IMR-90 (cell line): ENCODE measurements around the gene FUBP1. TPM values are rescaled to one million over a fixed set of nuclear protein-coding genes. Genes with fewer than 3 reads are reported as not detected.

ENCODE experiments used
- ATAC-seq: fragments of 200-7000 bp; cut with Tn5 transposase; 2 replicates; pipeline ENCODE4 v1.9.1; 2020; ENCODE audit warnings: low read depth, mild to moderate bottlenecking, moderate library complexity
- BruUV-seq: library from RNA; stranded (reverse); fragments of 400-500 nt; replicated peaks from 2 replicates; lab custom pipeline; 2021; lab: Mats Ljungman, UMichigan
- CTCF ChIA-PET: fragments of 300-600 bp; formaldehyde crosslinking; extraction: SDS; loops from one replicate; lab custom pipeline; 2021; ENCODE audit warnings: antibody characterized with exemption; lab: Yijun Ruan, JAX
- POLR2A ChIA-PET: fragments of 300-600 bp; sonication (Branson Sonifier 250); formaldehyde crosslinking; loops from one replicate; lab custom pipeline; 2022; ENCODE audit warnings: antibody characterized with exemption; ENCODE audit not compliant: unreplicated experiment; lab: Charles Lee
- DNase-seq: peaks from one replicate; pipeline ENCODE4 v3.0.0; 2013
- H2AFZ ChIP-seq: replicated peaks from 2 replicates; pipeline ENCODE3; 2013; ENCODE audit warnings: low read length, mild to moderate bottlenecking; ENCODE audit not compliant: poor library complexity
- H2AK5ac ChIP-seq: 2 replicates; pipeline ENCODE4 v1.6.1; 2013; ENCODE audit warnings: low read depth, low read length, inconsistent platforms
- H2AK9ac ChIP-seq: replicated peaks from 2 replicates; pipeline ENCODE3; 2013; ENCODE audit warnings: mild to moderate bottlenecking, low read depth, low read length, moderate library complexity; ENCODE audit not compliant: poor library complexity
- H2BK120ac ChIP-seq: 2 replicates; pipeline ENCODE4 v1.6.1; 2013; ENCODE audit warnings: low read depth, low read length, inconsistent platforms
- H2BK15ac ChIP-seq: 3 replicates; pipeline ENCODE4 v1.6.1; 2013; ENCODE audit warnings: low read depth, low read length, inconsistent platforms
- H2BK20ac ChIP-seq: 2 replicates; pipeline ENCODE4 v1.6.1; 2013; ENCODE audit warnings: low read depth, mild to moderate bottlenecking, inconsistent platforms, low read length, moderate library complexity
- H2BK5ac ChIP-seq: 2 replicates; pipeline ENCODE4 v1.6.1; 2013; ENCODE audit warnings: mild to moderate bottlenecking, low read depth, low read length, inconsistent platforms; ENCODE audit not compliant: poor library complexity, severe bottlenecking
- H3K14ac ChIP-seq: replicated peaks from 2 replicates; pipeline ENCODE4 v1.6.1; 2013; ENCODE audit warnings: low read depth, low read length, inconsistent platforms
- H3K18ac ChIP-seq: 2 replicates; pipeline ENCODE4 v1.6.1; 2013; ENCODE audit warnings: low read depth, low read length, control low read depth
- H3K23ac ChIP-seq: 2 replicates; pipeline ENCODE4 v1.6.1; 2013; ENCODE audit warnings: low read depth, low read length, inconsistent platforms
- H3K27ac ChIP-seq: 2 replicates; pipeline ENCODE4 v1.5.1; 2013; ENCODE audit warnings: mild to moderate bottlenecking, control low read depth, low read length; ENCODE audit not compliant: insufficient read depth
- H3K27me3 ChIP-seq: 2 replicates; pipeline ENCODE4 v1.6.1; 2013; ENCODE audit warnings: low read length; ENCODE audit not compliant: control insufficient read depth, insufficient read depth
- H3K36me3 ChIP-seq: 2 replicates; pipeline ENCODE4 v1.6.1; 2013; ENCODE audit warnings: low read length, mixed read lengths; ENCODE audit not compliant: control insufficient read depth, insufficient read depth
- H3K4ac ChIP-seq: 2 replicates; pipeline ENCODE4 v1.6.1; 2013; ENCODE audit warnings: low read depth, low read length, inconsistent platforms
- H3K4me1 ChIP-seq: 2 replicates; pipeline ENCODE4 v1.6.1; 2013; ENCODE audit warnings: low read length, mixed read lengths; ENCODE audit not compliant: control insufficient read depth, insufficient read depth
- H3K4me2 ChIP-seq: 2 replicates; pipeline ENCODE4 v1.6.1; 2013; ENCODE audit warnings: low read depth, mild to moderate bottlenecking, control low read depth, low read length, moderate library complexity
- H3K4me3 ChIP-seq: 2 replicates; pipeline ENCODE4 v1.5.1; 2013; ENCODE audit warnings: low read depth, mild to moderate bottlenecking, control low read depth, low read length, moderate library complexity; ENCODE audit not compliant: insufficient read depth
- H3K56ac ChIP-seq: 2 replicates; pipeline ENCODE4 v1.6.1; 2013; ENCODE audit warnings: low read length, inconsistent platforms; ENCODE audit not compliant: insufficient read depth; ENCODE audit errors: extremely low read depth
- H3K79me1 ChIP-seq, 2 experiments: 2 replicates each; pipeline ENCODE4 v1.6.1; 2013; ENCODE audit warnings: low read length in 2 of 2, inconsistent platforms in 1 of 2, low read depth in 1 of 2
- H3K9ac ChIP-seq: 2 replicates; pipeline ENCODE4 v1.6.1; 2013; ENCODE audit warnings: low read depth, low read length, control low read depth
- H3K9me1 ChIP-seq: 2 replicates; pipeline ENCODE4 v1.6.1; 2013; ENCODE audit warnings: low read length, inconsistent platforms; ENCODE audit not compliant: insufficient read depth
- H3K9me3 ChIP-seq: 2 replicates; pipeline ENCODE4 v1.6.1; 2013; ENCODE audit warnings: low read length; ENCODE audit not compliant: control insufficient read depth, insufficient read depth
- H4K20me1 ChIP-seq: 2 replicates; pipeline ENCODE4 v1.6.1; 2013; ENCODE audit warnings: low read length, inconsistent platforms; ENCODE audit not compliant: insufficient read depth
- H4K5ac ChIP-seq: 2 replicates; pipeline ENCODE4 v1.6.1; 2013; ENCODE audit warnings: mild to moderate bottlenecking, low read depth, low read length, control low read depth
- H4K8ac ChIP-seq, 2 experiments: 2 replicates each; pipeline ENCODE4 v1.6.1; 2013; ENCODE audit warnings: low read depth in 2 of 2, low read length in 2 of 2, control low read depth in 1 of 2, inconsistent platforms in 1 of 2
- H4K91ac ChIP-seq: 2 replicates; pipeline ENCODE4 v1.6.1; 2013; ENCODE audit warnings: low read depth, low read length, inconsistent platforms; ENCODE audit not compliant: insufficient read depth
- BHLHE40 ChIP-seq: fragments of 150-350 bp; IDR thresholded peaks from 2 replicates; pipeline ENCODE4 v1.6.1; 2016; ENCODE audit warnings: mild to moderate bottlenecking, low read depth, low read length
- CEBPB ChIP-seq: IDR thresholded peaks from 2 replicates; pipeline ENCODE4 v1.6.1; 2012; ENCODE audit warnings: low read depth, low read length, improper control_type of control experiment
- FOS ChIP-seq: fragments of 150-350 bp; IDR thresholded peaks from 2 replicates; pipeline ENCODE4 v1.6.1; 2016; ENCODE audit warnings: low read depth, low read length
- MAFK ChIP-seq: IDR thresholded peaks from 2 replicates; pipeline ENCODE4 v1.6.1; 2012; ENCODE audit warnings: low read depth, low read length, improper control_type of control experiment
- NFE2L2 ChIP-seq: fragments of 150-350 bp; IDR thresholded peaks from 2 replicates; pipeline ENCODE4 v1.6.1; 2016; ENCODE audit warnings: low read depth, mild to moderate bottlenecking, low read length
- POLR2A ChIP-seq: IDR thresholded peaks from 2 replicates; pipeline ENCODE4 v1.6.1; 2012; ENCODE audit warnings: mild to moderate bottlenecking, low read depth, low read length
- RCOR1 ChIP-seq: IDR thresholded peaks from 2 replicates; pipeline ENCODE4 v1.6.1; 2012; ENCODE audit warnings: mild to moderate bottlenecking, low read length, improper control_type of control experiment; ENCODE audit not compliant: insufficient replicate concordance
- RFX5 ChIP-seq: IDR thresholded peaks from 2 replicates; pipeline ENCODE4 v1.8.0; 2012; ENCODE audit warnings: low read depth, mild to moderate bottlenecking, low read length, moderate library complexity
- SMC3 ChIP-seq: fragments of 150-350 bp; IDR thresholded peaks from 2 replicates; pipeline ENCODE4 v1.6.1; 2016; ENCODE audit warnings: low read depth, mild to moderate bottlenecking, antibody characterized with exemption, low read length, moderate library complexity
- WGBS, 2 experiments: methylation state at CpG; one replicate each; pipeline versions ENCODE4 v1.1.5 to v1.1.7; 2013; ENCODE audit warnings: missing lambda C conversion rate in 2 of 2; ENCODE audit not compliant: insufficient read length in 1 of 2; ENCODE audit errors: extremely low coverage in 2 of 2; 5-methylcytosine and 5-hydroxymethylcytosine counted together
- dilution Hi-C: fragments of 300-500 bp; cut with HindIII; formaldehyde crosslinking; loops from one replicate; pipeline ENCODE4 v1.14.3; 2018; ENCODE audit warnings: low sequenced_read_pairs; ENCODE audit not compliant: unreplicated experiment
- in situ Hi-C: fragments of 300-500 bp; cut with MboI; formaldehyde crosslinking; loops from 3 replicates; pipeline ENCODE4 v1.14.3; 2019; ENCODE audit warnings: low sequenced_read_pairs, inconsistent platforms, mixed read lengths
- intact Hi-C: fragments of 100-400 bp; cut with micrococcal nuclease; formaldehyde crosslinking; loops from 2 replicates; pipeline ENCODE4 v1.10.0; 2022
- polyA plus RNA-seq, 3 experiments: library from polyadenylated mRNA; depleted of rRNA; stranded (reverse); fragments of >200 nt; gene quantifications; 2 replicates each; pipeline ENCODE4 v1.2.3, GENCODE V29; 2012; ENCODE audit warnings: low replicate concordance in 1 of 3
- total RNA-seq: library from RNA; depleted of rRNA; stranded (reverse); fragments of >200 nt; gene quantifications from 2 replicates; pipeline ENCODE4 v1.2.3, GENCODE V29; 2012
- TF ChIP-seq, protein P1 (sequence below): conservative IDR thresholded peaks from 2 replicates; pipeline ENCODE4 v1.5.1; 2012; ENCODE audit warnings: mild to moderate bottlenecking, low read depth, low read length, improper control_type of control experiment
- TF ChIP-seq, protein P2 (sequence below): fragments of 150-350 bp; IDR thresholded peaks from 2 replicates; pipeline ENCODE4 v1.6.1; 2016; ENCODE audit warnings: low read depth, mild to moderate bottlenecking, low read length, moderate library complexity, borderline replicate concordance

FUBP1 gene
- total and polyA plus RNA-seq, 2 of the 4 experiments (the other 2 are of a cell fraction), result 94.7 to 129 TPM

DNA sequence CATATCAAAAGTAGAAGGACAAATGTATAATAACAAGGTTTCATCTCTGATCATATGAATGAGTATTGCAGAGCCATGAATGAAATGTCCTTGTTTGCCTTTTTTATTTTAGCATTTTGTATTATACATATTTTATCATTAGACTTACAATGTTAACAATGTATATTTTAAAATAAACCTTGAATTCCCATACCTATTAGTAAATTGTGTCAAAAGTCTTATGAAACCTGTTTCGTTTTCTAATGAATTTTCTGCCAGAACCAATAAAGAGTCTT, 26.5 kb upstream of the FUBP1 start:
- no peak for ATAC-seq
- dilution Hi-C loops, result no loop called here
- peak overlapping the region; percentile 80 for H3K4me3 ChIP-seq

More for the DNA sequence above, 26.5 kb upstream of the FUBP1 start:
- no peaks in the 10 kb centered on the region for H3K27me3 ChIP-seq
- H3K9ac ChIP-seq, result peak overlapping the region; percentile 90
- H3K27ac ChIP-seq, result peak overlapping the region; percentile 85
- TF ChIP-seq FOS (no peak), SMC3 (no peak), RFX5 (no peak), NFE2L2 (no peak), CEBPB (no peak), RCOR1 (no peak), MAFK (no peak), BHLHE40 (no peak), POLR2A (no peak)
- TF ChIP-seq, protein P1, sequence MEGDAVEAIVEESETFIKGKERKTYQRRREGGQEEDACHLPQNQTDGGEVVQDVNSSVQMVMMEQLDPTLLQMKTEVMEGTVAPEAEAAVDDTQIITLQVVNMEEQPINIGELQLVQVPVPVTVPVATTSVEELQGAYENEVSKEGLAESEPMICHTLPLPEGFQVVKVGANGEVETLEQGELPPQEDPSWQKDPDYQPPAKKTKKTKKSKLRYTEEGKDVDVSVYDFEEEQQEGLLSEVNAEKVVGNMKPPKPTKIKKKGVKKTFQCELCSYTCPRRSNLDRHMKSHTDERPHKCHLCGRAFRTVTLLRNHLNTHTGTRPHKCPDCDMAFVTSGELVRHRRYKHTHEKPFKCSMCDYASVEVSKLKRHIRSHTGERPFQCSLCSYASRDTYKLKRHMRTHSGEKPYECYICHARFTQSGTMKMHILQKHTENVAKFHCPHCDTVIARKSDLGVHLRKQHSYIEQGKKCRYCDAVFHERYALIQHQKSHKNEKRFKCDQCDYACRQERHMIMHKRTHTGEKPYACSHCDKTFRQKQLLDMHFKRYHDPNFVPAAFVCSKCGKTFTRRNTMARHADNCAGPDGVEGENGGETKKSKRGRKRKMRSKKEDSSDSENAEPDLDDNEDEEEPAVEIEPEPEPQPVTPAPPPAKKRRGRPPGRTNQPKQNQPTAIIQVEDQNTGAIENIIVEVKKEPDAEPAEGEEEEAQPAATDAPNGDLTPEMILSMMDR, result no peak
- TF ChIP-seq, protein P2, sequence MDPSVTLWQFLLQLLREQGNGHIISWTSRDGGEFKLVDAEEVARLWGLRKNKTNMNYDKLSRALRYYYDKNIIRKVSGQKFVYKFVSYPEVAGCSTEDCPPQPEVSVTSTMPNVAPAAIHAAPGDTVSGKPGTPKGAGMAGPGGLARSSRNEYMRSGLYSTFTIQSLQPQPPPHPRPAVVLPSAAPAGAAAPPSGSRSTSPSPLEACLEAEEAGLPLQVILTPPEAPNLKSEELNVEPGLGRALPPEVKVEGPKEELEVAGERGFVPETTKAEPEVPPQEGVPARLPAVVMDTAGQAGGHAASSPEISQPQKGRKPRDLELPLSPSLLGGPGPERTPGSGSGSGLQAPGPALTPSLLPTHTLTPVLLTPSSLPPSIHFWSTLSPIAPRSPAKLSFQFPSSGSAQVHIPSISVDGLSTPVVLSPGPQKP, result no peak
- intact Hi-C loops (no loop called here), in situ Hi-C loops (no loop called here)
- peak overlapping the region; percentile 98 for H3K4me2 ChIP-seq
- no peak overlapping the region for H2BK15ac ChIP-seq
- H3K36me3 ChIP-seq, result no peaks in the 10 kb centered on the region
- no peaks in the 10 kb centered on the region for H3K9me3 ChIP-seq
- TSS peak; percentile 86 for BruUV-seq
- DNase-seq, result no peak
- no peak overlapping the region for H4K91ac ChIP-seq
- H4K5ac ChIP-seq, result peak overlapping the region; percentile 19; the same call in 1 of the 2 replicates
- no peak overlapping the region for H2AK9ac ChIP-seq
- WGBS, 2 experiments, result no CpG with 5 or more reads among the region's 1 CpG
- peaks cover 3% of the 10 kb centered on the region; the same call in 1 of the 2 replicates for H4K20me1 ChIP-seq
- peaks cover 0 to 20% of the 10 kb centered on the region in 2 experiments; a peak in 2 of 4 replicates for H3K79me1 ChIP-seq
- H2AFZ ChIP-seq, result no peak overlapping the region
- H3K18ac ChIP-seq, result peak overlapping the region; percentile 91
- H3K23ac ChIP-seq, result peak overlapping the region; percentile 2; the same call in 1 of the 2 replicates
- peak overlapping the region; percentile 100 for H2BK5ac ChIP-seq
- H3K9me1 ChIP-seq, result no peaks in the 10 kb centered on the region
- no peak overlapping the region for H2BK20ac ChIP-seq
- 0 out of 2 replicates have a peak overlapping the region, but pooled peaks have one; percentile 5 for H3K14ac ChIP-seq
- CTCF ChIA-PET, result interaction anchor here (0.6 to 2.7 kb wide), 5 partner anchors 10 to 1014 kb away, joined by 3 to 7 read pairs (median 4); partner anchors contain the start of gene FUBP1
- no peak overlapping the region for H3K4ac ChIP-seq
- H2BK120ac ChIP-seq, result no peak overlapping the region
- no peak overlapping the region; a peak in 1 of 4 replicates for H4K8ac ChIP-seq
- peaks cover 6% of the 10 kb centered on the region for H3K4me1 ChIP-seq
- POLR2A ChIA-PET, result interaction anchor here (0.5 to 2.1 kb wide), 3 partner anchors 27 to 102 kb away, joined by 3 to 9 read pairs (median 4); partner anchors contain the start of gene FUBP1
- peak overlapping the region; percentile 73; the same call in 1 of the 2 replicates for H3K56ac ChIP-seq
- H2AK5ac ChIP-seq, result no peak overlapping the region
